ENCODE results near the gene MRPL36.

- TF ChIP-seq POLR2A (IDR thresholded peaks at IDR 0.05), result no peak
- TF ChIP-seq, protein P1, sequence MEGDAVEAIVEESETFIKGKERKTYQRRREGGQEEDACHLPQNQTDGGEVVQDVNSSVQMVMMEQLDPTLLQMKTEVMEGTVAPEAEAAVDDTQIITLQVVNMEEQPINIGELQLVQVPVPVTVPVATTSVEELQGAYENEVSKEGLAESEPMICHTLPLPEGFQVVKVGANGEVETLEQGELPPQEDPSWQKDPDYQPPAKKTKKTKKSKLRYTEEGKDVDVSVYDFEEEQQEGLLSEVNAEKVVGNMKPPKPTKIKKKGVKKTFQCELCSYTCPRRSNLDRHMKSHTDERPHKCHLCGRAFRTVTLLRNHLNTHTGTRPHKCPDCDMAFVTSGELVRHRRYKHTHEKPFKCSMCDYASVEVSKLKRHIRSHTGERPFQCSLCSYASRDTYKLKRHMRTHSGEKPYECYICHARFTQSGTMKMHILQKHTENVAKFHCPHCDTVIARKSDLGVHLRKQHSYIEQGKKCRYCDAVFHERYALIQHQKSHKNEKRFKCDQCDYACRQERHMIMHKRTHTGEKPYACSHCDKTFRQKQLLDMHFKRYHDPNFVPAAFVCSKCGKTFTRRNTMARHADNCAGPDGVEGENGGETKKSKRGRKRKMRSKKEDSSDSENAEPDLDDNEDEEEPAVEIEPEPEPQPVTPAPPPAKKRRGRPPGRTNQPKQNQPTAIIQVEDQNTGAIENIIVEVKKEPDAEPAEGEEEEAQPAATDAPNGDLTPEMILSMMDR (IDR thresholded peaks at IDR 0.05), result no peak
Measured at GRCh38 chr5:1835431-1835830, 35.8 kb upstream of the MRPL36 start.

All from breast epithelium (tissue), 3 donors.